ENCODE results near the gene SCN8A.

The SCN8A gene

GRCh38 chr12:51589060-51589459 lies 2.0 kb upstream of the SCN8A start:
- no peaks in the 10 kb centered on the region for H3K79me2 ChIP-seq (ENCODE audit: low read length)

GRCh38 chr12:51589557-51590176 lies 1.4 kb upstream of the SCN8A start:
- peaks cover 5% of the 10 kb centered on the region; the same call in 1 of the 2 replicates for H3K4me1 ChIP-seq (ENCODE audit: low read length)

More at GRCh38 chr12:51589060-51589459, 2.0 kb upstream of the SCN8A start:
- no peak overlapping the region for H3K4me2 ChIP-seq (ENCODE audit: low read depth, low read length)
- H3K27ac ChIP-seq (ENCODE audit: low read length): no peak overlapping the region
- no peak overlapping the region for H3K4me3 ChIP-seq (ENCODE audit: low read length)
- peaks cover 8% of the 10 kb centered on the region for H3K27me3 ChIP-seq (replicated peaks; ENCODE audit: insufficient read depth, low read length)
- no peaks in the 10 kb centered on the region for H4K20me1 ChIP-seq (ENCODE audit: insufficient read depth, low read length)
- DNase-seq: no peak
- no peaks in the 10 kb centered on the region for H3K9me3 ChIP-seq (replicated peaks; ENCODE audit: insufficient read depth, low read length)
- no peak for TF ChIP-seq CTCF (IDR thresholded peaks at IDR 0.05; ENCODE audit: low read length)
- no peak for TF ChIP-seq EZH2 (optimal IDR thresholded peaks at IDR 0.05; ENCODE audit: low read depth, low read length)
- no peak for TF ChIP-seq EZH2phosphoT487 (IDR thresholded peaks at IDR 0.05; ENCODE audit: low read length)
- no peak overlapping the region for H3K9ac ChIP-seq (ENCODE audit: low read length)
- no peaks in the 10 kb centered on the region for H3F3A ChIP-seq (ENCODE audit: insufficient read depth, low read length)
- no peaks in the 10 kb centered on the region for H3K36me3 ChIP-seq (replicated peaks; ENCODE audit: insufficient read depth, low read length)
- H3K9me2 ChIP-seq (replicated peaks; ENCODE audit: insufficient read depth, low read length): no peaks in the 10 kb centered on the region
- peaks cover 5% of the 10 kb centered on the region; the same call in 1 of the 2 replicates for H3K4me1 ChIP-seq (ENCODE audit: low read length)
- H2AFZ ChIP-seq (ENCODE audit: low read length): no peak overlapping the region

DNA sequence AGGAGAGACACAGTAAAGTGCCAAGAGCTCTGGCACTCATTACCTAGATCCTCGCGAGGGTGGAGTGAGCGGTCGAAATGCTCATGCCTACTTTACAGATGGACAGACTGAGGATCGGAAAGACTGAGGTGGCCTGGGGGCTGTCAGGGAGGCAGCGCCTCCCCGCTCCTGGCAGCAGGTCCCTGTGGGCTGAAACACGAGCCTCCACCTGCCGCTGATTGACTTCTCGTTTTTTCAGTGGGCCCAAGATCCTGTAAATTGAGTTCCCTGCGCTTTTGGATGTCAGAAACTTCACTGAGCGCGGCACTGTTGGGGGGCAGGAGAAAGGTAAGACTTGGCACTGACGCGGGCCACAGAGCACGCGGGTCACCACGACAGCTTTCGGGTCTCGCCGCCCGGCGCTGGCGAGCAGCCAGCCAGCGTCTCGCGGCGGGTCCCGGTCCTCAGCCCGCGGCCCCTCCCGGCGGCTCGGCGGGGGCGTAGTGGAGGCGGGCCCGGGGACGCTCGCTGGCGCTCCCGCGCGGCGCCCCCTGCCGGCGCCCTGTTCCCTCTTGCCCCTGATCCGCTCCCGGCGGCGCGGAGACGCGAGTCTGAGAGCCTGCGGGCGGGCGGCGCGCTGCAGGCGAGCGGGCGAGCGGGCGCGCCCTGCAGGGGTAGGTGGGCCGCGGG lies 552 bp upstream of the SCN8A start:
- no peak overlapping the region for H3K27ac ChIP-seq (ENCODE audit: low read length)
- H3K4me3 ChIP-seq (ENCODE audit: low read length): peak overlapping the region; percentile 63
- no peaks in the 10 kb centered on the region for H3K36me3 ChIP-seq (replicated peaks; ENCODE audit: insufficient read depth, low read length)
- no peaks in the 10 kb centered on the region for H3K9me3 ChIP-seq (replicated peaks; ENCODE audit: insufficient read depth, low read length)
- no peaks in the 10 kb centered on the region for H4K20me1 ChIP-seq (ENCODE audit: insufficient read depth, low read length)
- H3K27me3 ChIP-seq (replicated peaks; ENCODE audit: insufficient read depth, low read length): peaks cover 8% of the 10 kb centered on the region
- H3K4me1 ChIP-seq (ENCODE audit: low read length): peaks cover 5% of the 10 kb centered on the region; the same call in 1 of the 2 replicates
- no peaks in the 10 kb centered on the region for H3K79me2 ChIP-seq (ENCODE audit: low read length)
- peak overlapping the region; percentile 92 for H2AFZ ChIP-seq (ENCODE audit: low read length)
- no peak for TF ChIP-seq EZH2phosphoT487 (IDR thresholded peaks at IDR 0.05; ENCODE audit: low read length)
- no peak for TF ChIP-seq EZH2 (optimal IDR thresholded peaks at IDR 0.05; ENCODE audit: low read depth, low read length)
- no peak for TF ChIP-seq CTCF (IDR thresholded peaks at IDR 0.05; ENCODE audit: low read length)
- H3K4me2 ChIP-seq (ENCODE audit: low read depth, low read length): peak overlapping the region; percentile 96
- H3K9me2 ChIP-seq (replicated peaks; ENCODE audit: insufficient read depth, low read length): no peaks in the 10 kb centered on the region
- no peaks in the 10 kb centered on the region for H3F3A ChIP-seq (ENCODE audit: insufficient read depth, low read length)
- peak overlapping the region; percentile 38; the same call in 1 of the 2 replicates for H3K9ac ChIP-seq (ENCODE audit: low read length)
- DNase-seq: peak; percentile 84

More at GRCh38 chr12:51589557-51590176, 1.4 kb upstream of the SCN8A start:
- peaks cover 8% of the 10 kb centered on the region for H3K27me3 ChIP-seq (replicated peaks; ENCODE audit: insufficient read depth, low read length)
- H3K27ac ChIP-seq (ENCODE audit: low read length): no peak overlapping the region
- peak overlapping the region; percentile 63; the same call in 1 of the 2 replicates for H3K4me3 ChIP-seq (ENCODE audit: low read length)
- no peak overlapping the region for H2AFZ ChIP-seq (ENCODE audit: low read length)
- no peaks in the 10 kb centered on the region for H4K20me1 ChIP-seq (ENCODE audit: insufficient read depth, low read length)
- TF ChIP-seq EZH2phosphoT487 (IDR thresholded peaks at IDR 0.05; ENCODE audit: low read length) (no peak), EZH2 (optimal IDR thresholded peaks at IDR 0.05; ENCODE audit: low read depth, low read length) (no peak), CTCF (IDR thresholded peaks at IDR 0.05; ENCODE audit: low read length) (no peak)
- H3K4me2 ChIP-seq (ENCODE audit: low read depth, low read length): peak overlapping the region; percentile 96; the same call in 1 of the 2 replicates
- DNase-seq: no peak
- no peak overlapping the region for H3K9ac ChIP-seq (ENCODE audit: low read length)
- H3K36me3 ChIP-seq (replicated peaks; ENCODE audit: insufficient read depth, low read length): no peaks in the 10 kb centered on the region
- H3K79me2 ChIP-seq (ENCODE audit: low read length): no peaks in the 10 kb centered on the region
- no peaks in the 10 kb centered on the region for H3K9me3 ChIP-seq (replicated peaks; ENCODE audit: insufficient read depth, low read length)
- H3K9me2 ChIP-seq (replicated peaks; ENCODE audit: insufficient read depth, low read length): no peaks in the 10 kb centered on the region
- no peaks in the 10 kb centered on the region for H3F3A ChIP-seq (ENCODE audit: insufficient read depth, low read length)

Data from MM.1S (cell line).